ENCODE data around the gene HCCS. TPM values are rescaled to one million over a fixed set of nuclear protein-coding genes. Genes with fewer than 3 reads are reported as not detected.

HCCS gene
- 10 to 100 TPM; 25.0 to 28.5 (median 26.7) TPM for polyA plus RNA-seq (ENCODE audit: insufficient read length in 4 of 4)

DNA sequence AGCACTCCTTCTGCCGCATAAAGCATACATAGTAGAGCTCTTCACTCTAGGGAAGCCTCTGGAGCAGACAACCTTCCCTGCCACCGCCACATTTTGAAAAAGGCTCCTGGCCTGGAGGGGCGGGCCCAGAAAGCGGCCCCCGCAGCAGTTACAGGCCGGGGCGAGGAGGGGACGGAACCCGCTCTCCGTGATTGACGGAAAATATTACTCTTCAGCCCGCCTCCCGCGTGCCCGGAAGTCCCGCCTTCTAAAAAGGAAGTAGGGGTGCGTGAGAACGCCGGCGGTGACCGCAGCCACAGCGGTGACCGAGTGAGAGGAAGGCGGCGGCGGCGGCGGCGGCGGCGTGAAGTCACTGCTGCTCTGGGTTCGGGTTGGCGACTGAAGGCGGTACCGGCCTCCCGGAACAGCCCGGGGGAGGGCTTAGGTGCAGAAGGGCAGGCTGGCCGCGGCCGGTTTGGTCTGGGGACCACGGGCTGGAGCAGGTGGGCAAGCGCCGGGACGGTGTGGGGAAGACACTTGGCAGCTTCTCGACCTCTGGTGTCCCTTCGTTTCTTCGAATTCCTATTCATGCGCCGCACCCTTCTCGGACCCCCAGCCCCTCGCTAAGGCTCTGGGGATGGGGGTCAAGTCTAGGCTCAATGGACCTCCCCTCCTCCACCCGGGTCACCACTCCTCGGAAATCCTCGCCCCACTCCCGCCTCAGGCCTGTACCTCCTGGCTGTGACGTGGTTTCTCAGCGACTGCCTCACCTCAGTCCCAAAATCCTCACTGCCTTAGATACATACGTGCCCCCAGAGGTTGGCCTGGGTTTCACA lies at the start of gene HCCS:
TSS of gene HCCS (plus strand) at position 296 of the 815 bp plus-strand sequence. CDS start 729 bp downstream, outside the sequence.
- peak in 3 of 4 donors; percentile 48 to 74 (median 71) for DNase-seq (ENCODE audit: low read depth in 4 of 4, low spot score in 2 of 4)

DNA sequence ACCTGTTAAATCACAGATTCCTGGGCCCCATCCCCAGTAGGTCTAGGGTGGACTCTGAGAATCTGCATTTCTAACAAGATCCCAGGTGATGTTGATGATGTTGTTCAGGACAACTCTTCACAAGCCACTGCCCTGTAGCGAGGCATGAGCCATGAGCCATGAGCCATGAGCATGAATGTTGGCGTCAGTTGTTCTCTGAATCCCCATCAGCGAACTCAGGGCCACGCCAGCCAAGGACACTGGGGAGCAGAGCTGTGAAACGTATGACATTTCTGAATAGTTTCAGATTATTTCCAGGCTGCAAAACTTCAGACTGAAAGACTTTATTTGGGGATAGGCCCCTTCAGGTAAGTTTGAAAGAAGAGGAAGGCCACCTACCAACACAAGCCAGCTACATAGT lies 46.9 kb upstream of the HCCS start:
- DNase-seq (ENCODE audit: low read depth in 4 of 4, low spot score in 2 of 4): no peak

DNA sequence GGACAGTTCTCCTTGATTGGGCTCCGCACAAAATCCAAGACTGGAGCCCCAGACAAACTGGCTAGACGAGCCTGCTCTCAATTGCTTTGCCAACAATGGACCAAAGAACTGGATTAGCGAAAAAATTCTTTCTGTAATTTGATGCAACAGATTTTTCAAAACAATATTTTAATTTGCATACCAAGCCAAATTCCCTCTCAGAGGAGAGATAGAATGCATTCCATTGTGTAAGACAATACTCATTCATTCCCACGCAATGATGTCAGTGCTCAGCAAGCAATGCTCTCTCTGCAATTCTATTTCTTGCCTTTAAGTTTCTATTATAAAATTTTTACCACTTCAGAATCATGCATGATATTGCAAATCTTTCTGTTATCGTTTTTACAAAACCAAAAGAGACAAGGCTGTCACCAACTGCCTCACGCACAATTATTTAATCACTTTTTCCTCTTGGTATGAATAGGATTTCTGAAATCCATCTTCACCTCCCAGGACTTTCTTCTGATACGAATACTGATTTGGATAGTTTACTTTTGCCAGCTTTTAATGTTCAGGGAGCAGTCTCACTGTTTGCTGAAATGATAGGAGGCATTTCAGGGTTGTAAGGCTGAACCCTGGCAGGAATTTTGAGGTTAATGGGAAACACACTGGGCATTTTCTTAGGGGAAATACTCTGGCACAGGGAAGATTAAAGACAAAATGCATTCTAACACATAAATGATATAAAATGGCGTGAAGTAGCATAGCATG lies 46.1 kb upstream of the HCCS start:
- no peak for DNase-seq (ENCODE audit: low read depth in 4 of 4, low spot score in 2 of 4)

GRCh38 chrX:11066812-11067211 lies 44.3 kb upstream of the HCCS start:
- DNase-seq (ENCODE audit: low read depth in 4 of 4, low spot score in 2 of 4): no peak

DNA sequence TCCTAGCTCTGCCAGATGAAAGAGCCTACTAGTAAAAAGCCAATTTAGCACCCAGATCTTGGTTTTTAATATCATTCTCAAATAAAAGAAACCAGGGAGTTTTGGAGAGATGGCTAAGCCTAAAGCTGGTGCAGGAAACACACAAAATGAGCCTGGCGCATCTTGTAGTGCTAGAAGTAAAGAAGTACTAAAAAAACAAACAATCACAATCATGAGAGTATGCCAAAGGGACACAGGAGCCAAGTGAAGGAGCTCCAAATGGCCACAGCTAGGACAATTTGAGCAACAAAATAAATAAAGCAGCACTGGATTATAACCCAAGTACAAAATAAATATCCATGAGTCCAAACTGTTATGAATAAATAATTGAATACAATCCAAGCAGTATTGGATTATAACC lies 37.8 kb upstream of the HCCS start:
- no peak for DNase-seq (ENCODE audit: low read depth in 4 of 4, low spot score in 2 of 4)

DNA sequence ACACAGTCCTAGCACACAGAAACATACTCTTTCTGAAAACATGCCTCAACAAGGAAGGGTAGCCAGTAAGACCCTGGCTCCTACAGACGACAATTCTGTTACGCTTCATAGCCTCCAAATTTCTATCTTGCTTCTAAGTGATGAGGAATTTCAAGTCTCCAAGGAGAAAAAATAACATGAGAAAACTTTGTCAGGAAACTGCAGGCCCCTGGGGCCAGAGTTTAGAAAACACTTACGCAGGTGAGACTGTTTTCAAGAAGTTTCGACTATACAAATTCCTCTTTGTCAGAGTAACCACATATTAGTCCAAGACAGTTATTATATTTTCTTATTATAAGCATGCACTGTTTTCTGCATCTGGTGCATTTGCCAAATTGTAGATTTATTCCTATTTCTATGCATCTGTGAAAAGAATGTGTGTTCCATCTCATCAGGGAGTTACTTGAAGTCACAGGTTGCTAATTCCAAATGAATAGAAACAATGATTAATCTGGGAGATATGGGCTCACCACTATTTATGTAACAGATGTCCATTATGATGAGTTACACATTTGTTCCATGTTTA lies 30.3 kb upstream of the HCCS start:
- DNase-seq (ENCODE audit: low read depth in 4 of 4, low spot score in 2 of 4): no peak

GRCh38 chrX:11081511-11081910 lies 29.6 kb upstream of the HCCS start:
- no peak for DNase-seq (ENCODE audit: low read depth in 4 of 4, low spot score in 2 of 4)

- DNase-seq (ENCODE audit: low read depth in 4 of 4, low spot score in 2 of 4): no peak
Observed at GRCh38 chrX:11085305-11085704, 25.8 kb upstream of the HCCS start.

- no peak for DNase-seq (ENCODE audit: low read depth in 4 of 4, low spot score in 2 of 4)
Observed at GRCh38 chrX:11089802-11090201, 21.3 kb upstream of the HCCS start.

DNA sequence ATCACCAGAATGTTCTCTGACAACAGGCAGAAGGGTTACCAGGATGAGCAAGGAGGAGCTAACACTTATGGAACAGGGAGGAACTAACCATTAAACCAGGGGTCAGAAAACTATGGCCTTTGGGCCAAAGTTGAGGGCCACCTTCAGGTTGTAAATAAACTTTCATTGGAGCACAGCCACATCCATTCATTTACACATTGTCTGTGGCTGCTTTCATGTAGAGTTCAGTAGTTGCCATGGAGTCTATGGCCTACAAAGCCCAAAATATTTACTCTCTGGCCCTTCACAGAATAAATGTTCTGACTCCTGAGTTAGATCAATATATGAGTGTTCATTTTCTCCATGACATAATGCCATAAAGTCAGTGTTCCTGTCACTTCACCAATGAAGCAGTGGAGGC lies 13.2 kb upstream of the HCCS start:
- no peak for DNase-seq (ENCODE audit: low read depth in 4 of 4, low spot score in 2 of 4)

DNA sequence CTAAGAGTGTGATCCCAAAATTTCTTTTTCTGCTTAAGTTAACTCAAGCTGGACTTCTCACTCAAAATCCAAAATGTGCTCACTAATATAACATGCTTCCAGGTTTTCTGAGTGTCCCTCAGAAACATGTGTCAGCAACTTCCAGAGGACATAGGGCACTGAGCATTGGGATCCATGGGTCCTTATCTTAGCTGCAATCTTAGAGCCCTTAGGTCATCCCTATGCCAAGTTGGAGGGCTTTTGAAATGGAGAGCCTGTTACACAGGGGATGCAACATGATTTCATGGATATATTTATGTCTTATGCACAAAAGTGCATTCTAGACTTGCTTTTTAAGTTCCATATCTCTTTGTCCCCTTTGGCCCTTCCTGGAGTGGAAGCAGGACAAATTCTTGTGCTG lies 11.7 kb upstream of the HCCS start:
- DNase-seq (ENCODE audit: low read depth in 4 of 4, low spot score in 2 of 4): no peak

DNA sequence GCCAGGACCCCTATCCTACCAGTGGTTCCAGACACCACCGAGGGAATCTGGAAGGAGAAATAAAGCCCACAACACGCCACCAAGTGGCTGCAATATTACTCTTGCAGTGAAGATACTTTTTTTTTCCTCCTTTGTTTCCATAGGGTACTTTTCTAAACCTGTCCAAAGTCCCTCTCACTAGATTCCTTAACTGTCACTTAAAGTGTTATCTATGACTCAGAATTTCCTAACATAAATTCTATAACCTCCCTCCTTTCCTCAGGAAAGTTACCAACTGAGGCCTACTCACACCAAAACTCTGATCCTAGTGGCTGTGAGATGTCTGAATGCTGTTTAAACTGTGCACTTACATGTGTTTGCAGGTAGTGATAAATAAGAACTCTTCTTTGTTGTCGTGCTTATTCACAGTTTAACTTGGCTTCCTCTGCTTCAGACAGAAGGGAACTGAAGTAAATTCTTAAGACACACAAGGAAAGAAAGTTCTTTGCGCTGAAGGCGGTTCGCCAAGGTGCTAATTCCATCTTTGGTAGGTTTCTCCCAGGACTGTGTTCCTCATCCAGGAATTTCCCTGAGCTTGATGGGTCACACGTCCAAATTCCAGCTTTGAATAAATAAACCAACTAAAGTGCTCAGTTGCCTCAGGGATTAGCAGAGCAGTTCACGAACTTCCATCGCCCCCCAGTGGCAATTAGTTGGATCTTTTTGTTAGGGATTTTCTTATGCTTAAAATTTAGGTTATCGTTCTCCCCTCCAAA lies 10.7 kb upstream of the HCCS start:
- DNase-seq (ENCODE audit: low read depth in 4 of 4, low spot score in 2 of 4): no peak

DNA sequence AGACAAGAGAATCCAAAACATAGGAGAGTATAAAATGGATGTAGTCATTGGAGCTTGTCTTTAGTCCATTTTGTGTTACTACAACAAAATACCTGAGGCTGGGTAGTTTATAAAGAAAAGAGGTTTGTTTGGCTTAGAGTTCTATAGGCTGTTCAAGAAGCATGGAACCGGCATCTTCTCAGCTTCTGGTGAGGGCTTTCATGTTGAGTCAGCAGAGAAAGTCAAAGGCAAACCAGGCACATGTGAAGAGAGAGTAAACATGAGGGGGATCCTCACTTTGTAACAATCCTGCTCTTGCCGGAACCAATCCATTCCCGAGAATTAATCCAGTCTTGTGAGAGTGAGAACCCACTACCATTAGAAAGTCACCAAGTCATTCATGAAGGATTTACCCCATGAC lies 8.1 kb upstream of the HCCS start:
- DNase-seq (ENCODE audit: low read depth in 4 of 4, low spot score in 2 of 4): no peak

DNA sequence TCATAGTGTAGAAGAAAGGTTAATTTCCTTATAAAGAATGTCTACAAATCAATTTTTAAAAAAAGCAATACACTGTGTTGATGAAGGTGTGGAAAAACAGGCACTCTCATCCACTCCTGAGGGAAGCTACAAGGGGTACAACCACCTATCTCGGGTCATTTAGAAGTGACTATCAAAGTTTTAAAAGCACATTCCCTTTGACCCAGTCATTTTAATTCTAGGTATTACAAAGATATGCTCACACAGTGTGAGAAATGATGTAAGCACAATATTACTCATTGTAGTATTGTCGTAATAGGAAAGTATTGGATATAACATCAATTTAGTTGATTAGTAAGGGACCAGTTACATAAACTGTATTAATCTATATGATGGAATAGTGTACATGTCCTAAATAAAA lies 7.4 kb upstream of the HCCS start:
- no peak for DNase-seq (ENCODE audit: low read depth in 4 of 4, low spot score in 2 of 4)

GRCh38 chrX:11105080-11105479 lies 6.1 kb upstream of the HCCS start:
- DNase-seq (ENCODE audit: low read depth in 4 of 4, low spot score in 2 of 4): no peak

GRCh38 chrX:11108253-11108941 lies 2.7 kb upstream of the HCCS start:
- no peak for DNase-seq (ENCODE audit: low read depth in 4 of 4, low spot score in 2 of 4)

GRCh38 chrX:11109968-11110367 lies 1.2 kb upstream of the HCCS start:
- no peak for DNase-seq (ENCODE audit: low read depth in 4 of 4, low spot score in 2 of 4)

- DNase-seq (ENCODE audit: low read depth in 4 of 4, low spot score in 2 of 4): no peak
Observed at GRCh38 chrX:11111947-11112346, 815 bp downstream of the HCCS start.

DNA sequence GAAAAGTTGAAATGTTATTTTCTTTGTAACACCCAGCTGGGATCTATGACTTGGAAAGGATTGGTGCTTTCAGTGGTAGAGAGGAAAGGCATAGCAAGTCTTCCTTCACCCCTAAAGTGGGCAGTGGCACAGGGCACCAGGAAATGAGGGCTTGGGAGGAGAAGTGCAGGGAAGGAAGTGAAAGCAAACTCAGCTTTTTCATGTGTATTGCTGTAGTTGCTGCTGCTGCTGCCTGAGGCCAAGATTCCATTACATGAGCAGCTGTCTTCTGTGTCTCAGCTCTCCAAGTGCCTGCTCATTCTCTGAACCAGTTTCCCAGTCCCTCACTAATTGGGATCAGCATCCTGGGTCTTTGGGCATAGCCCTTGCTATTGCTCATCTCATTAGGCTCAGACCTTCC lies 2.6 kb downstream of the HCCS start:
- no peak for DNase-seq (ENCODE audit: low read depth in 4 of 4, low spot score in 2 of 4)

DNA sequence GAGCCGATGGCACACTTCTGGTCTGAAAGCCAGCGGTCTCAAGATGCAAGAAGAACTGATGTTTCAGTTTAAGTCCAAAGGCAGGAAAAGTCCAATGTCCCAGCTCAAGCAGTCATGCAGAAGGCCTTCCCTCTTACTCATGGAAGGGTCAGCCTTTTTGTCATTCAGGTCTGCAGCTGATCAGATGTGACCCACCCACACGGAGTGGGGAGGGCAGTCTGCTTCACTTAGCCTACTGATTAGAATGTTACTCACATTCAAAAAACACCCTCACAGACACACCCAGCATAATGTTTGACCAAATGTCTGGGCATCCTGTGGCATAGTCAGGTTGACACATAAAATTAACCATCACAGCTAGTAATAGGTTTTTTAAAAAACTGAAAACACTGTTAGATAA lies 6.6 kb downstream of the HCCS start:
- no peak for DNase-seq (ENCODE audit: low read depth in 4 of 4, low spot score in 2 of 4)

Measured in left renal cortex interstitium (tissue), 4 donors.